SJSA1 (cell line): ENCODE data around the gene HNF4A. TPM values are rescaled to one million over a fixed set of nuclear protein-coding genes. Genes with fewer than 3 reads are reported as not detected.

ENCODE experiments used
- DNase-seq, 2 experiments: peaks; one replicate each; pipeline ENCODE4 v3.0.0-alpha.2; 2015 to 2020; ENCODE audit warnings: low spot score in 2 of 2, low read depth in 1 of 2
- H3K27ac ChIP-seq: fragments of 250-450 bp; sonication (Bioruptor Pico); 2 replicates; pipeline ENCODE4 v1.5.1; 2020; ENCODE audit warnings: mild to moderate bottlenecking, moderate library complexity
- H3K27me3 ChIP-seq: fragments of 250-450 bp; sonication (Bioruptor Pico); replicated peaks from 2 replicates; pipeline ENCODE4 v1.5.1; 2020; ENCODE audit warnings: mild to moderate bottlenecking, moderate library complexity
- H3K36me3 ChIP-seq: fragments of 250-450 bp; sonication (Bioruptor Pico); 2 replicates; pipeline ENCODE4 v1.5.1; 2020; ENCODE audit warnings: mild to moderate bottlenecking
- H3K4me1 ChIP-seq: fragments of 250-450 bp; sonication (Bioruptor Pico); replicated peaks from 2 replicates; pipeline ENCODE4 v1.6.1; 2021; ENCODE audit warnings: mild to moderate bottlenecking
- H3K4me3 ChIP-seq: fragments of 250-450 bp; sonication (Bioruptor Pico); 2 replicates; pipeline ENCODE4 v1.5.1; 2020; ENCODE audit warnings: mild to moderate bottlenecking
- H3K9me3 ChIP-seq: fragments of 250-450 bp; sonication (Bioruptor Pico); replicated peaks from 2 replicates; pipeline ENCODE4 v1.5.1; 2020; ENCODE audit warnings: mild to moderate bottlenecking
- total RNA-seq: library from RNA; depleted of rRNA; stranded (reverse); fragments of >200 nt; shearing (Covaris generic); gene quantifications from 2 replicates; pipeline ENCODE4 v1.2.3, GENCODE V29; 2014

HNF4A gene
- total RNA-seq, 1 experiment from 2014 or later, result not detected

DNA sequence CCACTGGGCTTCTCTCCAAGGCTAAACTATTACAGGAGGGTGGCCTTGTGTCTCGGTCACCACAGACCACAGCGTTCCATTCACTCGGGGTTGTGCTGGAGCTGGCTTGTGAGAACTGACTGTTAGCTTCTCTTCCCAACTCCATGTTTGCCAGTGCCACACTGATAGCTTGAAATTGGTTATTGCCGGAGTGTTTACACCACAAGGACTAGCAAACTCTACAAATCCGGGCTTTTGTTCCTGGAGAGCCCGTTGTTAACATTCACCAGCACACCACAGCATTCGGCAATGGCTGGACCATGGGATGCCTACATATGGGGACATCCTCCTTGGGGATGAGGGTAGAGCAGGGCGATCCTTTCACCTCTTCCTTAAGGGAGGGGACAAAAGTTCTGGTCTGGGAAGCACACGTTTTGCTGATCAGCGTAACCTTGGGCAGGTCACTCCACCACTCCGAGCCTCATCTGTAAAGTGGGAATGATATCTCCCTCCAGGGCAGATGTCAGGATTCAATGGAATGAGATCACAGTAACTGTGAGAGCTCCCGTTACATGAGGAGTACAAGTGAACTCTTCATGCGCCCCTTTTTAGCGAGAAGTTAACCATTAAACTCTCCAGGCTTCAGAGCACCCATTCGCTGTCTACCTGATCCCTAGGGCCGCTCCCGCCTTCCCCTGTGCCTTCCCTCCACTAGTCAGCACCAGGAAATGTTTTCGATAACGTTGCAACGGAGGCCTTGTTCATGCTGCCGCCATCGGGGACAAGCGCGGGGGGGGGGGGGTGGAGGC, 78.4 kb downstream of the HNF4A start:
- no peaks in the 10 kb centered on the region for H3K9me3 ChIP-seq
- H3K27me3 ChIP-seq, result peaks cover 5% of the 10 kb centered on the region; the same call in 1 of the 2 replicates
- no peaks in the 10 kb centered on the region for H3K36me3 ChIP-seq
- no peaks in the 10 kb centered on the region for H3K4me1 ChIP-seq
- H3K4me3 ChIP-seq, result no peak overlapping the region
- no peak overlapping the region for H3K27ac ChIP-seq
- DNase-seq, result no peak

DNA sequence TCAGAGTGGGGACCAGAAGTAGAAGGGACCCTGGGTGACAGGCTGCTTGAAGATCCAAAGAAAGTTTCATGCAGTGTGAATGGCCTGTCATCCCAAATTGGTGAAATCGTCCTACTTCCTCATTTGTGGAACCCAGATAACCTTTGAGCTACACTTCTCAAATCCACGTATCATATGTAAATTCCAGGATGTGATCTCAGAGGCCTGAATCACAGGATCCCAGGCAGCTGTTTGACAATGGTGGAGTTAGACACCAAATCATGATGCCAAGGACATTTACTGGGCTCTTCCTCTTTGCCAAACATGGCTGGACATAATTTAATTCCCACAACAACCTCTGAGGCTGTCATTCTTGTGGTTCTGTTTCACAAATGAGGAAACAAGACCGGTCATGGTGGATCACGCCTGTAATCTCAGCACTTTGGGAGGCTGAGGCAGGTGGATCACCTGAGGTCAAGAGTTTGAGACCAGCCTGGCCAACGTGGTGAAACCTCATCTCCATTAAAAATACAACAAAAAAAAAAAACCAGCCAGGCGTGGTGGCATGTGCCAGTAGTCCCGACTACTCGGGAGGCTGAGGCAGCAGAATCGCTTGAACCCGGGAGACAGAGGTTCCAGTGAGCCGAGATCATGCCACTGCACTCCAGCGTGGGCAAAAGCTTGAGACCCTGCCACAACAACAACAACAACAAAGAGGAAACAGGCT, 80.3 kb downstream of the HNF4A start:
- H3K9me3 ChIP-seq, result no peaks in the 10 kb centered on the region
- no peaks in the 10 kb centered on the region for H3K36me3 ChIP-seq
- no peaks in the 10 kb centered on the region for H3K4me1 ChIP-seq
- H3K4me3 ChIP-seq, result no peak overlapping the region
- peaks cover 5% of the 10 kb centered on the region; the same call in 1 of the 2 replicates for H3K27me3 ChIP-seq
- no peak for DNase-seq
- H3K27ac ChIP-seq, result no peak overlapping the region

DNA sequence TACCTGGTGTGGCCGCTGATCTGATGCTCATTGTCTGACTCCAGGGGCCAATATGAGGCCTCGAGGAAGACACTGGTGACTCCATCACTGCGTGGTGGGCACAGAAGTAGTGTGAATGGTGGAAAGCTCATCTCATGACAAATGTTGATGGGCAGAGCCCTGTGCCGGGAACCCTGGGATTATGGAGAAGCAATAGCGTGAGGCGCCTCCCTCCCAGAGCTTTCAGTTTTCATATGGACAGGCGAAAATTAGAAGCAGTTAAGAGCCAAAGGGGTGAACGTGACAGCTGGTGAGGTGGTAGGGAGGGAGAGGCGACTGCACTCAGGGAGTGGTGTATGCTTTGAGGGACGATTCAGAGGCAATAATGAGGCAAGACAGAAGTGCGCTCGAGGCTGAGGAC, 80.9 kb downstream of the HNF4A start:
- DNase-seq, result no peak
- Histone ChIP-seq H3K27me3 (peaks cover 5% of the 10 kb centered on the region; the same call in 1 of the 2 replicates), H3K36me3 (no peaks in the 10 kb centered on the region), H3K4me3 (no peak overlapping the region), H3K9me3 (no peaks in the 10 kb centered on the region), H3K27ac (no peak overlapping the region), H3K4me1 (no peaks in the 10 kb centered on the region)

DNA sequence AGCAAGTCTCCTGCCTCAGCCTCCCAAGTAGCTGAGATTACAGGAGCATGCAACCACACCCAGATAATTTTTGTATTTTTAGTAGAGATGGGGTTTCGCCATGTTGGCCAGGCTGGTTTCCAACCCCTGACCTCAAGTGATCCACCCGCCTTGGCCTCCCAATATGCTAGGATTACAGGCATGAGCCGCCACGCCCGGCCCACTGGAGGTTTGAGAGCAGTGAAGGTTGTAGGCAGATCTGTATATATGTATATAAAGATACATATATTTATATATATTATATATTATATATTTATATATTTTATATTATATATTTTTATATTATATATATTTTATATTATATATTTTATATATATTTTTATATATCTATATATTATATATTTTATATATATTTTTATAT, 82.0 kb downstream of the HNF4A start:
- Histone ChIP-seq H3K27ac (no peak overlapping the region), H3K36me3 (no peaks in the 10 kb centered on the region), H3K27me3 (peaks cover 5% of the 10 kb centered on the region; the same call in 1 of the 2 replicates), H3K4me1 (no peaks in the 10 kb centered on the region), H3K9me3 (no peaks in the 10 kb centered on the region), H3K4me3 (no peak overlapping the region)
- no peak for DNase-seq

DNA sequence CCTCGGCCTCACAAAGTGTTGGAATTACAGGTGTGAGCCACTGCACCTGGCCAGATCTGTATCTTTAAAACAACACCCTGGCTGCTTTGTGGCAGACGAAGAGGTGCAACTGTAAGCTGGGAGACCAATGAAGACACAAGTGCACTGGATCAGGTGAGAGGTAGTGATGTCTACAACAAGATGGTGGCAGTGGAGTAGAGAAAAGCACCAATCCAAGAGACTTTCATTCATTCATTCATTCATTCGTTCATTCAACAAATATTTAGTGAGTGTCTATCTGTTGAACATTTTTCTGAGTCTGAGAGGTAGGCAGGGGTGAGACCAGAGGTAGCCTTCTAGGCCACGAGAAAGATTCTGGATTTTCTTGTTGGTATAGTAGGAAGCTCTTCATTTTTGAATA, 83.3 kb downstream of the HNF4A start:
- Histone ChIP-seq H3K27me3 (no peaks in the 10 kb centered on the region), H3K4me1 (no peaks in the 10 kb centered on the region), H3K4me3 (no peak overlapping the region), H3K36me3 (no peaks in the 10 kb centered on the region), H3K27ac (no peak overlapping the region), H3K9me3 (no peaks in the 10 kb centered on the region)
- no peak for DNase-seq

DNA sequence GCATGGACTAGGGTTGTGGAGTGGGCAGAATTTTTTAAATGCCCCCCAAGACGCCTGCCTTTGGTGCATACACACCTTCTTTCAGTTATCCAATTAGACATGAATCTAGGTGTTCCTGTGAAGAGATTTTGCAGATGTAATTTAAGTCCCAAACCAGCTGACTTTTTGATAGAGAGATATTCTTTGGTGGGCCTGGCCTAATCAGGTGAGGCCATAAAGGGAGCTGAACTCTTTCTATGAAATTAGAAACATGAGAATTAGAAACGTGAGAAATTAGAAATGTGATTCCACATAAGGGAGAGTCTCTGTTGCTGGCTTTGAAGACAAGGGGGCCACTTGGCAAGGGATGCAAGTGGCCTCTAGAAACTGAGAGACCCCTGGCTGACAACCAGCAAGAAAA, 83.8 kb downstream of the HNF4A start:
- Histone ChIP-seq H3K27me3 (no peaks in the 10 kb centered on the region), H3K36me3 (no peaks in the 10 kb centered on the region), H3K4me1 (no peaks in the 10 kb centered on the region), H3K27ac (no peak overlapping the region), H3K4me3 (no peak overlapping the region), H3K9me3 (no peaks in the 10 kb centered on the region)
- DNase-seq, result no peak

DNA sequence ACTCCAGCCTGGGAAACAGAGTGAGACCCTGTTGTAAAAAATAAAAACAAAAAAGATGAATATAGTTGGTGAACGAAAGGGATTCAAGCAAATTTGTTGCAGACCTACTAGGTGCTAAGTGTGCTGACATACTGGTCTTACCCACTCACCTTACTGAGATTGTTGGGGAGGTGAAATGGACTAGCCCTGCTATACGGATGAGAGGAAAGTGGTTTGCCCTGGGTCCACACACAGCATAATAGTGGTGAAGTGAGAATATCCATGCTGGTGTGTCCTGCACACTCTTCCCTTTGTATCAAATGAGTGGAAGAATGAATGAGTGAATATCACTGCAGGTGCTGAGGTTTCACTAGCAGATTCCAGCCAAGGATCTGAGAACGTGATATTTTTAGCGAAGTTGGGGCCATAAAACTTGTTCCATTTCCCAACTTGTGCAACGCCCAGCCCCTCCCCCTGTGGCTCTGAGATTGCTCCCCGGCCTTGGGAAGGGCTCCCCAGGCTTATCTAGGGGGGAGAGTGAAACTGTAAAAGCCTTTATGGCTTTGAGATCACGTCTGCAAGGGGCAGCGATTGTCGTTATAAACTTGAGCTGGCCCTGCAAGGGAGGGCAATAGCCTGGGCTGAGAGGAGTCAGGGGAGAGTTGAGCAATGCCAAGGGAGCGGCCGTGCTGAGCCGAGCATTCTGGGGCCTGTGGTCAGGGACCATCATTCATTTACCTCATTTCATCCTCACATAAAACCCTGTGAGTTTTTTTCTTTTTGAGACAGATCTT, 87.0 kb downstream of the HNF4A start:
- no peaks in the 10 kb centered on the region for H3K36me3 ChIP-seq
- DNase-seq, result no peak
- no peak overlapping the region for H3K27ac ChIP-seq
- H3K9me3 ChIP-seq, result no peaks in the 10 kb centered on the region
- no peaks in the 10 kb centered on the region for H3K4me1 ChIP-seq
- no peak overlapping the region for H3K4me3 ChIP-seq
- no peaks in the 10 kb centered on the region for H3K27me3 ChIP-seq

DNA sequence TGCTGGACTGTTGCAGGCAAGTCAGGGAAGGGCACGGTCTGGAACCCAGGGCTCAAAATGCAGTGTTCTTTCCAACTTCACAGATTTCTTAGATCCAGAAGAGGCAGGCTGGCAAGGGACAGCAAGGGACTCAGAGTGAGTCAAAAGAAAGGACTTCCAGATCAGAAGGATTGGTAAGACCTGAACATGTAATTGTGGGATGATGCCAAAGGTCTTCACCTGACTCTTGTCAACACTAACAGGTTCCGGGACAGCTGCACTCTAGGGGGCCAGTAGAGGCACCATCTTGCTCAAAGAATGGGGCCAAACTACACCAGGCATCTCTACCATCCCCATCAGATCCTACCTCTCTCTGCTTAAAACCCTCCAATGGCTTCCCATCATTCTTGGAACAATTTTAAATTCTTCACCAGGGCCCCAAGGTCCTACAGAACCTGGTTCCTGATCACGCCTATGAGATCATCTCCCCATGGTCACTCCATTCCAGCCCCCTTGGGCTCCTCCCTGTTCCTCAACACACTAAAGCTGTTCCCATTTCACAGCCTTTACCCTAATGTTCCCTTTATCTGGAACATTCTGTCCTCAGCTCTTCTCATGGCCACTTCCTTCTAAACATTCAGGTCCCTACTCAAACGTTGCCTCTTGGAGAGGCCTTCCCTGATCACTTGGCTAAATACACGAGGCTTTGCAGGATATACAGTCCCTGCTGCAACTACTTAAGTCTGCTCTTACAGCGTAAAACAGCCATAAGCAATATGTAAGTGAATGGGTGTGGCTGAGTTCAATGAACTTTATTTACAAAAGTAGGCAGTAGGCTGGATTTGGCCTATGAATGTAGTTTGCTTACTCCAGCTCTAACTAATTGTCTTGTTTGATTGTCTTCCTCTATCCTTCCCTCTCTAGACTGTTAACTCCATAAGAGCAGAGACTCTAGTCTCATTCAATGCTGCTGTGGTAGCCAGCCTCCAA, 90.5 kb downstream of the HNF4A start:
- DNase-seq, result no peak
- no peaks in the 10 kb centered on the region for H3K36me3 ChIP-seq
- no peaks in the 10 kb centered on the region for H3K27me3 ChIP-seq
- H3K27ac ChIP-seq, result no peak overlapping the region
- peaks cover 6% of the 10 kb centered on the region for H3K4me1 ChIP-seq
- no peaks in the 10 kb centered on the region for H3K9me3 ChIP-seq
- no peak overlapping the region for H3K4me3 ChIP-seq

DNA sequence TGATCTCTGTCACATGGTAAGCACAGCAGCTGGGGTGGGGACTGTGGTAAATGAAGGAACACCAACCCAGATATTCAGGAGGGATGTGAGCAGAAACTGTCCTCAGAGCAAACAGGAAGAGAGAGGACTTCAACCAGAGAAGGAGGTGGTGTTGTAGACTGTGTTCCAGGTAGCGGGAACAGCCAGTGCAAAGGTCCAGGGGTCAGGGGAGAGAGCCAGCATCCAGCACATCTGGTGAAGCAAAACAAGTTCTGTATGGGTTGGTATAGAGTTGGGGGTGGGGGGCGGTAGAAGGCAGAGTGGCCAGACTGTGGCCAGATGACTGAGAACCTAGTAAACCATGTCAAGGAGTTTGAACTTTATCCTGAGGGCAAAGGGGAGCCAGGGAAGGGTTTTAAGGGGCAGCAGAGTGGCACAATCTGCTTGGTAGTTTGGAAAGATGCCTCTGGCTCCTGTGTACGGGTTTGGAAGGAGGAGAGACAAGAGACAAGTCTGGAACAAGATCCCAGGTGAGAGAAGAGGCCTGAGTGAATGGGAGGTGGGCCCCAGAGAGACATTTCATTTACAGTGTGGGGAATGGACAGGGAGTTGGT, 92.4 kb downstream of the HNF4A start:
- Histone ChIP-seq H3K27ac (no peak overlapping the region), H3K36me3 (no peaks in the 10 kb centered on the region), H3K27me3 (no peaks in the 10 kb centered on the region), H3K9me3 (no peaks in the 10 kb centered on the region), H3K4me3 (no peak overlapping the region), H3K4me1 (peaks cover 6% of the 10 kb centered on the region)
- no peak for DNase-seq

DNA sequence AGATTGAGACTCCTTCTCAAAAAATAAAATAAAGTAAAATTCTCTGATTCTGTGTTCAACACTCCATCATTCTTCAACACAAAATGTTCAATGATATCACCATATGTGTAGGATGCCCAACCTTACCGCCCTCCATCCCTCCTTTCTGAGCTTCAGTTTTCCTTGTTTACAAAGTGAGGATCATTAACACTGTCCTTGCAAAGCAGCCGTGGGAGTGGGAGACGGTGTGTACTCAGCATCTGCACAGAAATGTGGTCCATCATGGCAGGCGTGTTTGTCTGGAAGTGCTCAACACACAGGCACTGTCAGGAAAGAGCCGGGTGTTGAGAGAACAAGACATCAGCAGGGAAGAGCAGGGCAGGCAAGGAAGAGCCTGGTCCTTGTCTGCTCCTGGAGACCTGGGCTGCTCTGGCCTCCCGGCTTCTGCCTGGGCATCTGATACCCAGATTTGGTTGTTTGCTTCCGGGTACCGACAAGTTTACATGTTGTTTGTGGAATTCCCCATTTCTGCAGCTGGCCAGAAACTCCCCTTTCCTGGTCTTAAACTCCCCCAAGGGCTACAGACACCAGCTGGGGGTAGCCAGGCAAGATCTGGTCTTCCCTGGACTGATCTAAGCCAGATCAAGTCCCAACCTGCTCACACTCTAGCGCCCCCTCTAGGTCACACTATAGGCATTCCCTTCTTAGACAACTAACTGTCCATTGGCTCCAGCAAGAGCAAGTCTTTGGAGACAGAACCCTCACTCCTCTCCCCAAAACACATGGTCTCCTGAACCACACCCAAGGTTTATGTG, 93.5 kb downstream of the HNF4A start:
- H3K27ac ChIP-seq, result no peak overlapping the region
- H3K9me3 ChIP-seq, result no peaks in the 10 kb centered on the region
- H3K4me3 ChIP-seq, result no peak overlapping the region
- no peaks in the 10 kb centered on the region for H3K27me3 ChIP-seq
- no peak for DNase-seq
- H3K36me3 ChIP-seq, result no peaks in the 10 kb centered on the region
- H3K4me1 ChIP-seq, result peaks cover 6% of the 10 kb centered on the region

DNA sequence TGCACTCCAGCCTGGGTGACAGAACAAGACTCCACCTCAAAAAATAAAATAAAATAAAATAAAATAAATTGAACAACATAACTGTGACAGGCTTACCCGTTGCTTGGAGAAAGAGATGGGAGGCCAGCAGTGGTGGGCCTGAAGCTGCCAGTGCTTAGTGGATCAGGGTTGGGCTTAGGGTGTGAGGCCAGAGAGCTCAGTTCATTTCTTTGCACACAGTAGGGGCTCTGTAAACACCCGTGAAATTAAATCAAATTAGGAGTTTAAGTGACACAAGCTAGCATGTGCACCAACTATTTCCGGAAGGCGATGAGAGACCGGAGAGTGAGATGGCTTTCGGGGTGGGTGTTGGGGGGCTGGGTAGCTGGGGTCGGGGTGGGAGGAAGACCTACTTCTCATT, 94.4 kb downstream of the HNF4A start:
- H3K27me3 ChIP-seq, result no peaks in the 10 kb centered on the region
- no peaks in the 10 kb centered on the region for H3K36me3 ChIP-seq
- no peak for DNase-seq
- no peaks in the 10 kb centered on the region for H3K9me3 ChIP-seq
- H3K4me1 ChIP-seq, result peaks cover 6% of the 10 kb centered on the region
- no peak overlapping the region for H3K4me3 ChIP-seq
- no peak overlapping the region for H3K27ac ChIP-seq

DNA sequence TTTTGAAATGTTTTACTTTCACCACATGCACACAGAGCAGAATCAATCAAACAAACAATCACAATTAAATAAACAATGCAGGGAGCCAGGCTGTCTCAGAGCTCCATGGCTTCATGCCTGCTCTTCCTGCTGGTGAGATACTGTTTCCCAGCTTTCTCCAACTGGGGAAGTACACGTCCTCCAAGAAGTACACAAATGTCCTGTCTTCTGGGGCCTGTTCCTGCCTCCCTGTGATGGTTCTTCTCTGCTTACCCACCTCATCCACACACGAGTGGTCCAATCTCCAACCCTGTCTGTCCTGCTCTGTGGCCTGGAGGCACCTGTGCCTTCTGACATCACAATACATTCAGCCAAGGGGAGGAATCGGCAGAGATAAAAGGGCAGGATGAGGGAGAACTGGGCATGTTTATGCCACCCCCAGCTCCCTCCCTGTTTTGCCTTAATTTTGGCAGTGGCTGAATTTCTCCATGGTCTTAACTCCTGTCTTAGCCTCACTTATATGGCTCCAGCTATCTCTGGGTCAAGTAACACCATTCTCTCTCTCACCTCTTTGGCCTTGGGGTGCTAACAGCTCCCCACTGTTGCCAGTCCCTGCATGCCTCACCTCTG, 94.9 kb downstream of the HNF4A start:
- Histone ChIP-seq H3K4me1 (peaks cover 6% of the 10 kb centered on the region), H3K27me3 (no peaks in the 10 kb centered on the region), H3K4me3 (no peak overlapping the region), H3K27ac (no peak overlapping the region), H3K9me3 (no peaks in the 10 kb centered on the region), H3K36me3 (no peaks in the 10 kb centered on the region)
- DNase-seq, result no peak
